ENCODE measurements around the gene PPIL1.

Gene PPIL1

GRCh38 chr6:36850021-36850420 lies 24.6 kb downstream of the PPIL1 start:
- TF ChIP-seq YY1 (IDR thresholded peaks at IDR 0.05; ENCODE audit: low read depth) (no peak), TEAD4 (IDR thresholded peaks at IDR 0.05) (no peak), ZBTB7A (IDR thresholded peaks at IDR 0.05; ENCODE audit: low read depth) (no peak), TCF12 (IDR thresholded peaks at IDR 0.05; ENCODE audit: low read depth) (no peak), FOXM1 (IDR thresholded peaks at IDR 0.05; ENCODE audit: borderline replicate concordance, low read depth) (no peak), MAX (IDR thresholded peaks at IDR 0.05) (no peak), EP300 (IDR thresholded peaks at IDR 0.05; ENCODE audit: borderline replicate concordance) (no peak), CREB1 (IDR thresholded peaks at IDR 0.05; ENCODE audit: low read depth) (no peak)

GRCh38 chr6:36848658-36849441 lies 25.8 kb downstream of the PPIL1 start:
- peak; percentile 41; the same call in 1 of the 2 replicates for TF ChIP-seq MAX (IDR thresholded peaks at IDR 0.05)
- TF ChIP-seq EGR1 (IDR thresholded peaks at IDR 0.05), result peak; percentile 40; the same call in 1 of the 2 replicates
- no peak for TF ChIP-seq CEBPB (IDR thresholded peaks at IDR 0.05)

GRCh38 chr6:36847991-36848390 lies 26.6 kb downstream of the PPIL1 start:
- no peak for TF ChIP-seq MAX (IDR thresholded peaks at IDR 0.05)
- TF ChIP-seq EGR1 (IDR thresholded peaks at IDR 0.05), result no peak
- TF ChIP-seq TEAD4 (IDR thresholded peaks at IDR 0.05), result no peak
- TF ChIP-seq CEBPB (IDR thresholded peaks at IDR 0.05), result no peak
- TF ChIP-seq ZBTB7A (IDR thresholded peaks at IDR 0.05; ENCODE audit: low read depth), result no peak
- TF ChIP-seq YY1 (IDR thresholded peaks at IDR 0.05; ENCODE audit: low read depth), result no peak
- no peak for TF ChIP-seq CREB1 (IDR thresholded peaks at IDR 0.05; ENCODE audit: low read depth)
- no peak for TF ChIP-seq REST (IDR thresholded peaks at IDR 0.05; ENCODE audit: low read depth)
- no peak for TF ChIP-seq TAF1 (IDR thresholded peaks at IDR 0.05; ENCODE audit: low read depth)
- TF ChIP-seq RAD21 (IDR thresholded peaks at IDR 0.05; ENCODE audit: low read depth), result no peak
- no peak for TF ChIP-seq USF1 (IDR thresholded peaks at IDR 0.05)
- no peak for TF ChIP-seq TCF12 (IDR thresholded peaks at IDR 0.05; ENCODE audit: low read depth)
- TF ChIP-seq FOXM1 (IDR thresholded peaks at IDR 0.05; ENCODE audit: borderline replicate concordance, low read depth), result no peak
- TF ChIP-seq EP300 (IDR thresholded peaks at IDR 0.05; ENCODE audit: borderline replicate concordance), result no peak
- TF ChIP-seq NFIC (IDR thresholded peaks at IDR 0.05), result no peak

- TF ChIP-seq TAF1 (IDR thresholded peaks at IDR 0.05; ENCODE audit: low read depth) (no peak), NFIC (IDR thresholded peaks at IDR 0.05) (no peak), CREB1 (IDR thresholded peaks at IDR 0.05; ENCODE audit: low read depth) (no peak), TEAD4 (IDR thresholded peaks at IDR 0.05) (no peak), RAD21 (IDR thresholded peaks at IDR 0.05; ENCODE audit: low read depth) (no peak), TCF12 (IDR thresholded peaks at IDR 0.05; ENCODE audit: low read depth) (no peak), EP300 (IDR thresholded peaks at IDR 0.05; ENCODE audit: borderline replicate concordance) (no peak), USF1 (IDR thresholded peaks at IDR 0.05) (no peak)
Observed at GRCh38 chr6:36847152-36847551, 27.5 kb downstream of the PPIL1 start.

- TF ChIP-seq NFIC (IDR thresholded peaks at IDR 0.05) (no peak), TAF1 (IDR thresholded peaks at IDR 0.05; ENCODE audit: low read depth) (no peak), TEAD4 (IDR thresholded peaks at IDR 0.05) (no peak), RAD21 (IDR thresholded peaks at IDR 0.05; ENCODE audit: low read depth) (no peak), TCF12 (IDR thresholded peaks at IDR 0.05; ENCODE audit: low read depth) (no peak), EP300 (IDR thresholded peaks at IDR 0.05; ENCODE audit: borderline replicate concordance) (no peak), ZBTB7A (IDR thresholded peaks at IDR 0.05; ENCODE audit: low read depth) (no peak), CEBPB (IDR thresholded peaks at IDR 0.05) (no peak), FOXM1 (IDR thresholded peaks at IDR 0.05; ENCODE audit: borderline replicate concordance, low read depth) (no peak), USF1 (IDR thresholded peaks at IDR 0.05) (no peak), MAX (IDR thresholded peaks at IDR 0.05) (no peak), YY1 (IDR thresholded peaks at IDR 0.05; ENCODE audit: low read depth) (no peak), REST (IDR thresholded peaks at IDR 0.05; ENCODE audit: low read depth) (no peak), CREB1 (IDR thresholded peaks at IDR 0.05; ENCODE audit: low read depth) (no peak), EGR1 (IDR thresholded peaks at IDR 0.05) (no peak)
Observed at GRCh38 chr6:36845233-36845632, 29.4 kb downstream of the PPIL1 start.
